GM18873 (cell line): ENCODE results near the gene FGD5.

ENCODE experiments used
- ATAC-seq: cut with Tn5 transposase; IDR thresholded peaks from one replicate; pipeline ENCODE4 v1.9.1; 2021; ENCODE audit warnings: mild to moderate bottlenecking, moderate library complexity, moderate number of reproducible peaks; ENCODE audit not compliant: unreplicated experiment, low FRiP score

FGD5 gene

DNA sequence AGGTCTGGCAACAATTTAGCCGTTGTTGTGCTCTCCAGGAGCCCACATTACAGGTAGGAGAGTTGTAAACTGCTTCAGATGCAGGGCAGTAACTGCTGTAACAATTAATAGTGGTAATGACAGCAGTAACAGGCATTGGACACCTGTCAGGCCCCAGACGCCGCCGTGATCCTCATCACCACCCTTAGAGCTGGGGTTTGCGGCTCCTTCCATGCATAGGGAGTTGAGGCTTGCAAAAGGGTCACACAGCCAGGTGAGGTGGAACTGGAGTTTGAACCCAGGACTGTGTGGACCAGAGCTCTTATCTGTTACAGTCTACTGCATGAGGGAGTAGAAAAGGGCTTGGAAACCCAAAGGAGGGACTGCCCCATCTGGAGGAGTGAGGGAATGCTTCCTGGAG lies 101.8 kb downstream of the FGD5 start:
- ATAC-seq, result no peak

- ATAC-seq, result peak; percentile 44
These were observed 102.4 kb downstream of the FGD5 start for GRCh38 chr3:14921034-14921616.

- ATAC-seq, result no peak
These were observed 103.3 kb downstream of the FGD5 start for GRCh38 chr3:14921811-14922705.

DNA sequence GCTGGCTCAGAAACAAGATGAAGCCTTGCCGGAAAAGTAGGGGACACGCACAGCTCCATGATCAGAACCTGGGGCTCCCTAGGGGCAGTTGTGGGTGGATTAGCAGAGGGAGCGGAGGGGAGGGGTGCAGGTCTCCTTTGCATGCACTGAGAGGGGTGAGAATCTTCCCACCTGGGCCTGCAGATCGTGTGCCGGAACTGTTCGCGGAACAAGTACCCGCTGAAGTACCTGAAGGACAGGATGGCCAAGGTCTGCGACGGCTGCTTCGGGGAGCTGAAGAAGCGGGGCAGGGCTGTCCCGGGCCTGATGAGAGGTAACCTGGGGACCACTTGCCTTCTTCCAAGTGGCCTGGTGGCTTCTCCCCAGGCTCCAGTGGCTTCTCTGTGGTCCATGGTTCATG lies 104.1 kb downstream of the FGD5 start:
- ATAC-seq, result no peak

DNA sequence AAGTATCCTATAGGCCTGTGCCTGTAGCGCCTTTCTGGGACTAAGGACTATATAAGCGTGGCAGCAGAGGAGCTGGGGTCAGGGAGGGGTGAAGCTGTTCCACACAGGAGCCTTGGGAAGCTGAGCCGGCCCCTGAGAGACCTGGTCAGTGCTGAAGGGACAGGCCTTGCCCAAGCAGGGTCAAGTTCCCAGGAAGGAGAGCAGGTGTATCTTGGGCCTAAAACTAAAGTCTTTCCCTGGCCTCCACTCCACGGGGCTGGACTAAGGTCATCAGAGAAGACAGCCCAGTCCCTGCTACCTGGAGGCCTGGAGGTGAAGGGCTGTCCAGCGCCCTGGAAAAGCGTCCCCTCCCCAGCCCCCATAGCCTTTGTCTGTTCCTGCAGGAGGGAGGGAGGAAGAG lies 104.7 kb downstream of the FGD5 start:
- ATAC-seq, result no peak

- no peak for ATAC-seq
These were observed 107.2 kb downstream of the FGD5 start for GRCh38 chr3:14925729-14926591.

- no peak for ATAC-seq
These were observed 107.8 kb downstream of the FGD5 start for GRCh38 chr3:14926592-14926991.

DNA sequence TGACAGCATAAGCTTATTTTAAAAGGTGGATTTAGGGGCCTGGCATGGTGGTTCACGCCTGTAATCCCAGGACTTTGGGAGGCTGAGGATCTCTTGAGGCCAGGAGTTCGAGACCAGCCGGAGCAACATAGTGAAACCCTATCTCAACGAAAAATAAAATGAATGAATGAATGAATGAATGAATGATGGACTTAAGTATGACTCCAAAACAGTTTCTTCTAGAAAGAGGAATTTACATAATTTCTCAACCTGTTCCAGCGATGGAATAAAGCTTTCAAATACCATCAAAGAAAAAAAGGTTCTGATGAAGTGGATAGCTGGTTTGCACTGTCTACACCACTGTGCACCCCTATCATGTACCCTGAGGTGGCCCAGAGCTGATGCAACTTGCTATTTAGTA lies 108.5 kb downstream of the FGD5 start:
- no peak for ATAC-seq

- no peak for ATAC-seq
These were observed 110.7 kb downstream of the FGD5 start for GRCh38 chr3:14929310-14930074.

- ATAC-seq, result no peak
These were observed 115.2 kb downstream of the FGD5 start for GRCh38 chr3:14933820-14934425.

- no peak for ATAC-seq
These were observed 117.0 kb downstream of the FGD5 start for GRCh38 chr3:14935592-14936345.

DNA sequence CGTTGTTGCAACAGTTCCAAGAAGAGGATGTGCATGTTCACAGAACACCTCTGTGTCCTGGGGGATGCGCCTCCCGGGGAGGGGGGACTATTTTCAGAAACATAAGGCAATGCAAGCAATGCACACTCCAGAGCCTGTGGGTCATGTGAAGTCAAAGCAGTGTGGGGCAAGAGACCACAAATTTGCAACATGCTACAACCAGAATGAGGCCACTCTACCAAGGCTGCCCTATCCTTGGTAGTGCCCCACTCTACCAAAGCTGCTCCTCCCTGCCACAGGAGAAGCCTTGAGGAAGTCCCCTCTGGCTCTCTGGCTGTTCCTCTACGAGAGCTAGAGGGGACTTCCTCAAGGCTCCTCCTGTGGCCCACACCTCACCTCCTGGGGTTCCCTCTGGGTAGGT lies 120.2 kb downstream of the FGD5 start:
- ATAC-seq, result no peak

DNA sequence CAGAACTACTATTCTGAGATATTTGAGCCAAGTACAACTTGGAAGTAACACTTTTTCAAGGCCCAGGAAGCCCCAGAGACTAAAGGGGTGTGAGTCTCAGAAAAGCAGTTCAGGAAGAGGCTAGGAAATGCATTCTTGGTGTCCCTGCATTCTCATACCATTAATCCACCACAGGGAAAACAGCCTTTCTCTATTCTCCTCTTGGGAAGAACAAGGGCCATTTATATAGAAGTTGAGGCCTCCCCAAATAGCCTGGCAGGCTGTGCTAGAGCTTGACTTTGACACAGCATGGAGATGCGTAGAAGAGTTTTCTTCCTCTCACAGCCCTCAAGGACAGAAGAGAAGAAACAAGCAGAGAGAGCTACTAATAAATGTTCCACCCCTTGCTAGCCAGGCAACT lies 123.1 kb downstream of the FGD5 start:
- ATAC-seq, result no peak

GRCh38 chr3:14943042-14943441 lies 124.3 kb downstream of the FGD5 start:
- ATAC-seq, result peak; percentile 33

DNA sequence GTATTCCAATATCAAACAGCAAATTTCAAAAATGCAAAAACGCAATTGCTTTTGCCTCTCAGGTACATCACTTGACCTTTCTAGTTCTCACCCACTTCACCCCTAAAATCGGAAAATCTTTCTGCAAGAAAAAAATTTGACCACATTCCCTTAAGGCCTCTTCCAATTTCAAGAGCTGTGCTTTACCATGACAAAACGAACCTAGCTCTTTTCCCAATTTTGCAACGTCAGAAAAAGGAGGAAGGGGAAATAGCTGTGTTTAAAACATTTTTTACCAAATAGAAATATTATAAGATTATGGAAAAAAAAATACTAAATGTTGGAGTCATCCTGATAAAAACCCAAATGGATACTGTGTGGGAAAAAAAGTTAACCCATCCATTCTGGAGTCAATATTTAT lies 127.5 kb downstream of the FGD5 start:
- no peak for ATAC-seq

GRCh38 chr3:14946739-14947099 lies 128.0 kb downstream of the FGD5 start:
- ATAC-seq, result no peak

DNA sequence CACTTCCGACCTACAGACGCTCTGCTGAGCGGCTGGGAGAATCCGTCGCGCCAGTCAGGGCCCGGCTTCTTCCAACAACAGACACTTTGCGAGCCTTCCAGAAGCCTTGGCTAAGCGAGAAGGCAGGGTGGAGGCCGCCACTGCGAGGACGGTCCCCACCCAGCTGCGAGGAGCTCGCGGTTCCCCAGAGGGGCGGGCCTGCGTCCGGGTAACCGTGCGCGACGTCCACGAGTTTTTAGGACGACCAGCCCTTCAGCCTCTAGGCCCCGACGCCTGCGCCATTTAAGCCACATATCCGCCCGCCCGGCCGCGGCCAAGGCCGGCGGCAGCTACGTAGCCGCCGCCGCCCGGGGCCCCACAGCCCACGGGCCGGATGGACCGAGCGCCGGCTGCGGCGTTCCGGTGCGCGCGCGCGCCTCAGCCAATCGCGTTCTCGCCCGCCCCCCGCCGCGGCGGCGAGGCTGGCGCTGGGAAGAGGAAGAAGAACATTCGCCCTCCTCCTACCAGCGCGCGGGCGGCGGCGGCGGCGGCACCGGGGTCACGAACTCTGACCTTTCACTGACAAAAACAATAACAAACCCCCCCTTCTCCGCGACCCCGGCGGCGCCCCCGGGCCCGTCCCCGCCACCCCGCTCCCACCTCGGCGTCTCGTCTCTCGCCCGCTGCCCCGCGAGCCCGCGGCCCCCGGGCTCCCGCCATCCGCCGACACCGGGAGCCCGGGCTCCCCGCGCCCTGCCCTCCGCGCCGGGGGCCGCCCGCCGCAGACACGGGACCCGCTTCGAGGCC lies 128.5 kb downstream of the FGD5 start, which contains the start of gene NR2C2:
Gene NR2C2, plus strand, starts transcription at position 484 of the 786 bp plus-strand sequence. CDS start 56,332 bp downstream, outside the sequence.
- peak; percentile 24 for ATAC-seq

DNA sequence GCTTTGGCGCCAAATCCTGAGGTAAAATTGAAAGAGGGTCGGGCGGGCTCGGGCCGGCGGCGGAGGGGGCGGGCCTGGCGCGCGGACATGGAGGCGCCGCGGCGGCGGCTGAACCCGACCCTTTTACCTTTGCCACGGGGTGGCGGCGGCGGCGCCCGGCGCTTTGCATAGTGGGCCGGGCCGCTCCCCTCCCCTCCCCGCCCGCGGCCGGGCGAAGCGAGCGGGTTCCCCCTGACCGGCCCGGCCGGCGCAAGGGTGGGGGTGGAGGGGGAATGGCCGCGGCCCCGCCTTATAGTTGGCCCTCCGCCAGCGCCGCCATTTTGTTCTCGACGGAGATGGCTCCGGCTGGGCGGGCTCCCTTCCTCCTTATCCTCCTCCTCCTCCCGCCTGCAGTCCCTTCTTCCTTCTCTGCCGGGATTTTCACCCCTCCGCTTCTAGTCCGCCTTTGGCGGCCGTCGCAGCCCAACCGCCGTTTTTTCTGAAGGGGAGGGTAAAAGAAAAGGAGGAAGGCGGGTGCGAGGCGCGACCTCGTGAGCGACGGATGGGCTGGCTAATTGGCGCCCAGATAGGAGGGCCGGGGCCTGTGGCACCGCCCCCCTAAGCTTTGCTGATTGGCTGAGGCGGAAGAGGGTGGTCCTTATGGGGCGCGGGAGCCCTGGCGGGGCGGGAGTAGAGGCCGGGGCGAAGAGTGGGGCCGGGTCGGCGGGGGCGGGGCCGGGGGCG lies 129.3 kb downstream of the FGD5 start:
- ATAC-seq, result peak; percentile 89
